ENCODE results near the gene SORCS3.

Gene SORCS3

GRCh38 chr10:104780165-104780564 is 139.1 kb downstream of the SORCS3 start:
- DNase-seq = no peak

GRCh38 chr10:104780946-104781595 is 140.0 kb downstream of the SORCS3 start:
- no peak for DNase-seq

DNA sequence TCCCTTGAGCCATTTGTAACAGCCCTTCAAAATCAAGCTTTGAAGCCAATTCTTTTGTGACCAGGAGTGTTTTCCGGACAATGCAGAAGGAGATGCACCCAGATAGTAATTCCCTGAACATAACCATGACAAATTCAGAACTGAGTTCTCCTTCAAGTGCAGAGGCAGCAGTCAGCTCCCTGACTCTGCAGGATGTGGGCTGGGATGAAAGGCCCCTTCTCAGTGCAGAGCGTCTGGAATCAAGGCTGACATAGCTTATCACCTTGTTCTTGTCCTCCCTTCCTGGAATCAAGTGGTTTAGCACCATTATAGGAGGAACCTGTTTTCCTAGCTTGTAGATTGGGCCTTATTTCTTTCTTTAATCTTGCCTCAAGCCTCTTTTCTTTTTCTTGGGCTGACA is 143.4 kb downstream of the SORCS3 start:
- no peak for DNase-seq

GRCh38 chr10:104791471-104791870 is 150.4 kb downstream of the SORCS3 start:
- DNase-seq = no peak

GRCh38 chr10:104795411-104795810 is 154.3 kb downstream of the SORCS3 start:
- DNase-seq = no peak

DNA sequence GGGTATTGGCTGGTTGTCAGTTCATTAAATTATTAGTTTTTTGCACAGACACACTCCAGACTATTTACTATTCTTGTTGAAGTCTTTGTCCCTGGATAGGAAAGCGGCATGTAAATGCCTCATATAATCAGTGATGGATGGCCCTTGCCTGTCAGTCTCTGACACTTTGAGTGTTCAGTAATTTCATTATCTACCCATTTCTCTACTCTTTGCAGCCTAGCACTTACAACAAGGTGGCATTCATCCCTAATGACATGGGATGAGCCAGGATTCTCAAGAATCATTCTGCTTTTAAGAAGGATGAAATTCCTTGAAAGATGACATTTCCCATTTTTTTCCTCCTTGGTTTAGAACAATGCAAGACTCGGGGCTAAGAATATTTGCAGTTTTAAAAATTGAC is 155.7 kb downstream of the SORCS3 start:
- DNase-seq = no peak

DNA sequence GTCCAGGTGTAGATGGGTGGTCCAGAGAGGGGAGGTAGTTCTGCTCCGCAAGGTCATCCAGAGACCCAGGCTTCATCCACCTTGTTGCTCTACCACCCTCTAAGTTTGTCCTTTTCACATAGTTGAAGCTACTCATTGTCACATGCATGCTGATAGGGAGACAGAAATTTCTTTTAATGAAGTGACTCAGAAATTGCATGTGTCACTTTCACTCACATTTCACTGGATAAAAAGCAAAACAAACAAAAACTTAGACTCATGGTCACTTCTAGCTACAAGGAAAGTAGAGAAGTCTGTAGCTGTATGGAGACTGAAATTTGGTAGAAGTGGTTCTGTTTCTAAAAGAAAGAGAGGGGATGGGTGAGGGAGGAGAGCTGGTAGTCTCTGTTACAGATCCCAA is 161.9 kb downstream of the SORCS3 start:
- DNase-seq = no peak

- no peak for DNase-seq
These were observed 163.8 kb downstream of the SORCS3 start for GRCh38 chr10:104804880-104805279.

- no peak for DNase-seq
These were observed 165.7 kb downstream of the SORCS3 start for GRCh38 chr10:104806801-104807200.

DNA sequence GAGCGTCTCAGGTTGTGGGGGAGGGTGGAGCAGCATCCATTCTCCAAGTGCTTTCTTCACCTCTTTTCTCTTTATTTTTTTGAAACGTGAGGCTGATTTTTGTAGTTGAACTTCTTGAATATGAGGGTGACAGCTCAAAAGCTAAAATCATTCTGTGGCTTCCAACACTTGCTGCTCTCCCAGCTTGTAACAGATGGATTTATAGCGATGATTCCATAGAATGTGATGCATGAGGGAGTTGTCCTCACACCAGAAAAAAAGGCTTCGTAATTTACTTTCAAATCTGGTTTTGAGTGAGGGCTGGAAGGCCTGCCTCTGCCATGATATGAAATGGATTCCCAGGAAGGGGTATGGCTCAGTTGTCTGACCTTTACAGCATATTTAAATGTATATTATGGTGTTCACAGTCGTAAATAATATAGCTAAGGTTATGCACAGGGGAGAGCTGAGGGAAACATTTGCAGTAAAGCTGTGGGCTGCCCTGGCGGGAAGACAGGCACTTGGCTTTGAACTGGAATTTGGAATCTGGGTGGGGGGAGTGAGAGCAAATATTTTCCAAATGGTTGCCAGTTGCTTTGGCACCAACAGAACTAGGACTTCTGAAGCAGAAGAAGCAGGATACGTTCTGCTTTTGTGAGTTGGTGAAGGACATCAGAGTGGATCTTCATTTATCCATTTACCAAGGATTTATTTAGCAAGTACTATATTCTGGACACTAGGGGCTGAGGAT is 166.7 kb downstream of the SORCS3 start:
- no peak for DNase-seq

GRCh38 chr10:104809288-104810090 is 168.4 kb downstream of the SORCS3 start:
- DNase-seq = no peak

DNA sequence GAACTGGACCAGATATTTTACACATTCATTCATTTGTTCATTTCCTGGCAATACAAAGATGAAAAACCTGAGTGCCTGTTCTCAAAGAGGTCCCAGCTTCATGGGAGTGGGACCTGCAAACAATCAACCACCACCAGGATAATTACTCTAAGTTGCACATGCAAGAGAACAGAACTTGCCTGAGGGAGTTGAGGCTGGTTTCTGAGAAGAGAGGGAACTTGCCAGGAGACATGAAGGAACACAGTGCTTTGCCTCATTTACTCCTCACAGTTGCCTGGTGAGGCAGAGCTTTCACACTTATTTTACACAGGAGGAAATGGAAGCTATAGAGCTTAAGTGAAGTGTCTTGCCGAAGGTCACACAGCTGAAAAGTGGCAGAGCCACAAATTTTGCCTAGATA is 170.1 kb downstream of the SORCS3 start:
- DNase-seq = no peak

DNA sequence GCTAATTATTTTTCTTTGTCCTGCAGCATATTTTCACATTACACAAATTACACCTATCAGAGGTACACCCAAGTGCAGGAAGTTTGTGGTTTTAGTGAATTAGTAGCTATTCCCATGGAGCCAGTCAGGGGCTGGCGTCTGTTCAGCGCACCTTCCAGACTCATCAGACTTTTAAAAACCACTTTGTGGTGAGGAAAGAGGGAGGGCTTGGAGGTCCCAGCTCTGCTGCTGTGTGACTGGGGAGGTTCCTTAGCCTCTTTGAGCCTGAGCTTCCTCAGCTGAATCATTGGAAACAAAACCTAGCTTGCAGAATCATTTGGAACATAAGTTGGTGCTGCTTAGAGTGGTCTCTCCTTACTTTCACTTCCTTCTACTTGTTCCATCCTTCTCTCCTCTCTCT is 175.4 kb downstream of the SORCS3 start:
- DNase-seq = no peak

GRCh38 chr10:104819731-104820130 is 178.6 kb downstream of the SORCS3 start:
- no peak for DNase-seq

DNA sequence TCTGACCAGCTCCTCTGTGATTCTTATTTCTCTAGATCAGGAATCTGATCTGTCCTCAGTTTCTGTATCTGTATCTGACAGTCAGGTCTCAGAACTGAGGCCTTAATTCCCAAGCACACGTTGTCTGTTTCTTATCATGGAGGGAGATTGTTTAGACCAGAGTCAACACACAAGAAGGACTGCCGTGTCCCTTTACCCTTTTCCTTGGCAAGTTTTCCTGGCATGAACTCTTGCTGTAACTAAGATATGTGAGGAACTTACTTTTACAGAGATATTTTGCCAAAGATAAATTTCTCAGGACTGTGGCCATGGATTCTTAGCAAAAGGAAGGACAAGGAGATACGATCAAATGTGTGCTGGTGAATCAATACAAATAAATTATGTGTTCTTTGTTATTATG is 181.0 kb downstream of the SORCS3 start:
- no peak for DNase-seq

GRCh38 chr10:104824380-104825006 is 183.4 kb downstream of the SORCS3 start:
- peak; percentile 9 for DNase-seq

DNA sequence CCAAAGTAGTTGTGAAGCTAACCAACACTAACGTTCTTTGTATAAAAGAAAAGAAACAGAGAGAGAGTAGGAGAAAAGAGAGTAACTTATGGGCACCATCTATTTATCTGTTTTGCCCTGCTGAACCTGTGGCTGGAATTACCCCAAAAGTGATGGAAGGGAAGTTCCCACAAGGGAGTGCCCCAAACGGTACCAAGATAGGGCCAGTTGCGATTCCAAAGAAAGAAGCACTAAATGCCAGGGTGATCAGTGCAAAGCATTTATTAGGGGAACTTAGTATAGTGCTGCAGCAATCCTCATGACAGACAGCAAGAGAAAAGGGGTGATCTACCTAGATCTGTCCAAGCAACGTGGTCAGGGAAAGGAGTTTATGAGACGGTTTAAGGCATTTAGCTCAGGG is 190.2 kb downstream of the SORCS3 start:
- DNase-seq = no peak

GRCh38 chr10:104834580-104834979 is 193.5 kb downstream of the SORCS3 start:
- DNase-seq = no peak

GRCh38 chr10:104835422-104835821 is 194.3 kb downstream of the SORCS3 start:
- no peak for DNase-seq

DNA sequence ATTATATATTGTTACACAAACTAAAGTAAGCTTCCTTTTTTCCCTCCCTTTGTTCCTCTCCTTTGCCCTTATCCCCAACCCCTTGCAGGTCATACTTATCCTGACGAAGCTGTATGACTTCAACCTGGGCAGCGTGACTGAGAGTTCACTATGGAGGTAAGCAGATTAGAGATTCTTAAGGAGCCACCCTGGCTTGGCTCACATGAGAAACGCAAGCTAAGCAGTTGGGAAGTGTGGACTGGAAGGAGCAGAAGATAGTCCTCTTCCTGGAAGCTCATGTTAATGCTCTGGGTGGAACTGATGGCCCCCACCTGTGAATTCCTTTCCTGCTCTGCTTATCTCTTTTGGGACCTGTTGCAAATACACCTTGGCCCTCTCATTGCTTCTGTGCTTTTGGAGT is 201.6 kb downstream of the SORCS3 start:
- DNase-seq = no peak

DNA sequence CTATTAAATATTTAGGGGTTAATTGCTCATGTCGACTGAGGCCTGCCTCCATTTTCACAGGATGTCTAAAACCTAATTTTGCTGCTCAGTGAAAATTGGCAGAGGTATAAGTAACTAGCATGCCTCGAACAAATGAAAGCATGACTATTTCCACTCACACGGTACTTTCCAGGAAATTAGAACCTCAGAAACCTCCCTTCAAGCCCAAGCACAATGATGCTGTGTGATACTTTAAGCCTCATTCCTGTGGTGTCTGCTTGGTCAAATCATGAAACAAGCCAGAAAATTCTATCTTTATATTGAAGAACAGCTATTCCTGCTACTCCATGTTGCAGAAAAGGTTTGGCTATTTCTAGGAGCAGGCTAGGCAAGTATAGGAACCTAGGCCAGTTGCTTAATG is 203.0 kb downstream of the SORCS3 start:
- no peak for DNase-seq

- DNase-seq = no peak
These were observed 208.9 kb downstream of the SORCS3 start for GRCh38 chr10:104850023-104850422.

- no peak for DNase-seq
These were observed 227.0 kb downstream of the SORCS3 start for GRCh38 chr10:104867966-104868598.
